ENCODE measurements around the gene OAS1.

OAS1 gene

DNA sequence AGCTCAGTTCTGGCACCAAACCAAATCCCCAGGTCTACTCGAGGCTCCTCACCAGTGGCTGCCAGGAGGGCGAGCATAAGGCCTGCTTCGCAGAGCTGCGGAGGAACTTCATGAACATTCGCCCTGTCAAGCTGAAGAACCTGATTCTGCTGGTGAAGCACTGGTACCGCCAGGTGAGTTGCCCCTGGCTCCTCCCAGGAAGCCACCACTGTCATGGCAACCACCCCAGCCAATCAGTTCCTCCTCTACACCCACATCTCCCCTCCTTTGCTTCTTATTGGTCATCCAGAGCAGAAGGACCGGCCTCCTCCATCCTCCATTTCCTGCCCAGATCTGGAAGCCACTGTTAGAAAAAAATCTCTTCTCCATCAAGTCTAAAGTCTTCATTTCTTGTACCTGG lies 54.3 kb downstream of the OAS1 start:
- no peaks in the 10 kb centered on the region for H3K4me1 ChIP-seq (ENCODE audit: control insufficient read depth, insufficient read depth, low read length)
- CTCF ChIA-PET = interaction anchor here (2.4 kb wide), 1 partner anchor 32 kb away, joined by 8 read pairs; no protein-coding TSS in a partner anchor
- H3K4me3 ChIP-seq (ENCODE audit: low read depth, low read length) = no peak overlapping the region
- H3K36me3 ChIP-seq (ENCODE audit: control insufficient read depth in 2 of 2, insufficient read depth in 1 of 2, low read length in 2 of 2) = peaks cover 0 to 14% of the 10 kb centered on the region in 2 experiments; a peak in 1 of 3 replicates
- TF ChIP-seq SP3 (tag by site-specific recombination; IDR thresholded peaks at IDR 0.05) (no peak), ZNF416 (tag by site-specific recombination; IDR thresholded peaks at IDR 0.05) (no peak), ZSCAN16 (tag by site-specific recombination; IDR thresholded peaks at IDR 0.05) (no peak), PRDM2 (tag by site-specific recombination; IDR thresholded peaks at IDR 0.05; ENCODE audit: borderline replicate concordance) (no peak), ZNF621 (tag by site-specific recombination; IDR thresholded peaks at IDR 0.05) (no peak), ZNF501 (tag by site-specific recombination; IDR thresholded peaks at IDR 0.05) (no peak), ZEB2 (tag by site-specific recombination; IDR thresholded peaks at IDR 0.05) (no peak), ZNF514 (tag by site-specific recombination; IDR thresholded peaks at IDR 0.05) (no peak), ZNF626 (tag by site-specific recombination; IDR thresholded peaks at IDR 0.05) (no peak), ZNF157 (tag by site-specific recombination; IDR thresholded peaks at IDR 0.05) (no peak)
- TF ChIP-seq, protein P1, sequence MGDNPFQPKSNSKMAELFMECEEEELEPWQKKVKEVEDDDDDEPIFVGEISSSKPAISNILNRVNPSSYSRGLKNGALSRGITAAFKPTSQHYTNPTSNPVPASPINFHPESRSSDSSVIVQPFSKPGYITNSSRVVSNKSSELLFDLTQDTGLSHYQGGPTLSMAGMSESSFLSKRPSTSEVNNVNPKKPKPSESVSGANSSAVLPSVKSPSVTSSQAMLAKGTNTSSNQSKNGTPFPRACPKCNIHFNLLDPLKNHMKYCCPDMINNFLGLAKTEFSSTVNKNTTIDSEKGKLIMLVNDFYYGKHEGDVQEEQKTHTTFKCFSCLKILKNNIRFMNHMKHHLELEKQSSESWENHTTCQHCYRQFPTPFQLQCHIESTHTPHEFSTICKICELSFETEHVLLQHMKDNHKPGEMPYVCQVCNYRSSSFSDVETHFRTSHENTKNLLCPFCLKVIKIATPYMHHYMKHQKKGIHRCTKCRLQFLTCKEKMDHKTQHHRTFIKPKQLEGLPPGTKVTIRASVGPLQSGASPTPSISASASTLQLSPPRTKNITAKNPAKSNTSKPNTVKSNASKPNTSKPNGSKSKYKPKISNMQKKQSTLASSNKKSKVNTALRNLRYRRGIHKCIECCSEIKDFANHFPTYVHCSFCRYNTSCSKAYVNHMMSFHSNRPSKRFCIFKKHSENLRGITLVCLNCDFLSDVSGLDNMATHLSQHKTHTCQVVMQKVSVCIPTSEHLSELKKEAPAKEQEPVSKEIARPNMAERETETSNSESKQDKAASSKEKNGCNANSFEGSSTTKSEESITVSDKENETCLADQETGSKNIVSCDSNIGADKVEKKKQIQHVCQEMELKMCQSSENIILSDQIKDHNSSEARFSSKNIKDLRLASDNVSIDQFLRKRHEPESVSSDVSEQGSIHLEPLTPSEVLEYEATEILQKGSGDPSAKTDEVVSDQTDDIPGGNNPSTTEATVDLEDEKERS (tag by site-specific recombination; IDR thresholded peaks at IDR 0.05) = no peak
- TF ChIP-seq, protein P2, sequence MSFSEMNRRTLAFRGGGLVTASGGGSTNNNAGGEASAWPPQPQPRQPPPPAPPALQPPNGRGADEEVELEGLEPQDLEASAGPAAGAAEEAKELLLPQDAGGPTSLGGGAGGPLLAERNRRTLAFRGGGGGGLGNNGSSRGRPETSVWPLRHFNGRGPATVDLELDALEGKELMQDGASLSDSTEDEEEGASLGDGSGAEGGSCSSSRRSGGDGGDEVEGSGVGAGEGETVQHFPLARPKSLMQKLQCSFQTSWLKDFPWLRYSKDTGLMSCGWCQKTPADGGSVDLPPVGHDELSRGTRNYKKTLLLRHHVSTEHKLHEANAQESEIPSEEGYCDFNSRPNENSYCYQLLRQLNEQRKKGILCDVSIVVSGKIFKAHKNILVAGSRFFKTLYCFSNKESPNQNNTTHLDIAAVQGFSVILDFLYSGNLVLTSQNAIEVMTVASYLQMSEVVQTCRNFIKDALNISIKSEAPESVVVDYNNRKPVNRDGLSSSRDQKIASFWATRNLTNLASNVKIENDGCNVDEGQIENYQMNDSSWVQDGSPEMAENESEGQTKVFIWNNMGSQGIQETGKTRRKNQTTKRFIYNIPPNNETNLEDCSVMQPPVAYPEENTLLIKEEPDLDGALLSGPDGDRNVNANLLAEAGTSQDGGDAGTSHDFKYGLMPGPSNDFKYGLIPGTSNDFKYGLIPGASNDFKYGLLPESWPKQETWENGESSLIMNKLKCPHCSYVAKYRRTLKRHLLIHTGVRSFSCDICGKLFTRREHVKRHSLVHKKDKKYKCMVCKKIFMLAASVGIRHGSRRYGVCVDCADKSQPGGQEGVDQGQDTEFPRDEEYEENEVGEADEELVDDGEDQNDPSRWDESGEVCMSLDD (tag by site-specific recombination; IDR thresholded peaks at IDR 0.05) = no peak
- H3K27ac ChIP-seq (ENCODE audit: extremely low read depth, low read depth, low read length) = no peak overlapping the region
- POLR2A ChIA-PET = no interaction called here
- no peaks in the 10 kb centered on the region; the same call in 1 of the 2 replicates for H3K9me3 ChIP-seq (ENCODE audit: control insufficient read depth, insufficient read depth, low read depth, low read length)

GRCh38 chr12:112961536-112961935 lies 54.8 kb downstream of the OAS1 start:
- CTCF ChIA-PET = interaction anchor here (2.4 kb wide), 1 partner anchor 31 kb away, joined by 8 read pairs; no protein-coding TSS in a partner anchor
- H3K27ac ChIP-seq (ENCODE audit: extremely low read depth, low read depth, low read length) = no peak overlapping the region
- H3K4me1 ChIP-seq (ENCODE audit: control insufficient read depth, insufficient read depth, low read length) = no peaks in the 10 kb centered on the region
- no peaks in the 10 kb centered on the region; the same call in 1 of the 2 replicates for H3K9me3 ChIP-seq (ENCODE audit: control insufficient read depth, insufficient read depth, low read depth, low read length)
- no peak for TF ChIP-seq ZSCAN16 (tag by site-specific recombination; IDR thresholded peaks at IDR 0.05)
- TF ChIP-seq, protein P3, sequence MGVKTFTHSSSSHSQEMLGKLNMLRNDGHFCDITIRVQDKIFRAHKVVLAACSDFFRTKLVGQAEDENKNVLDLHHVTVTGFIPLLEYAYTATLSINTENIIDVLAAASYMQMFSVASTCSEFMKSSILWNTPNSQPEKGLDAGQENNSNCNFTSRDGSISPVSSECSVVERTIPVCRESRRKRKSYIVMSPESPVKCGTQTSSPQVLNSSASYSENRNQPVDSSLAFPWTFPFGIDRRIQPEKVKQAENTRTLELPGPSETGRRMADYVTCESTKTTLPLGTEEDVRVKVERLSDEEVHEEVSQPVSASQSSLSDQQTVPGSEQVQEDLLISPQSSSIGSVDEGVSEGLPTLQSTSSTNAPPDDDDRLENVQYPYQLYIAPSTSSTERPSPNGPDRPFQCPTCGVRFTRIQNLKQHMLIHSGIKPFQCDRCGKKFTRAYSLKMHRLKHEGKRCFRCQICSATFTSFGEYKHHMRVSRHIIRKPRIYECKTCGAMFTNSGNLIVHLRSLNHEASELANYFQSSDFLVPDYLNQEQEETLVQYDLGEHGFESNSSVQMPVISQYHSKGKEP (tag by site-specific recombination; IDR thresholded peaks at IDR 0.05) = no peak
- TF ChIP-seq REPIN1 (tag by site-specific recombination; IDR thresholded peaks at IDR 0.05; ENCODE audit: low read depth) = no peak
- no peak for TF ChIP-seq GLIS1 (tag by site-specific recombination; IDR thresholded peaks at IDR 0.05)
- TF ChIP-seq ZNF785 (tag by site-specific recombination; IDR thresholded peaks at IDR 0.05) = no peak
- no peak for TF ChIP-seq ZNF529 (tag by site-specific recombination; IDR thresholded peaks at IDR 0.05; ENCODE audit: insufficient replicate concordance)
- POLR2A ChIA-PET = no interaction called here
- H3K36me3 ChIP-seq (ENCODE audit: control insufficient read depth in 2 of 2, insufficient read depth in 1 of 2, low read length in 2 of 2) = peaks cover 0 to 14% of the 10 kb centered on the region in 2 experiments; a peak in 1 of 3 replicates
- H3K4me3 ChIP-seq (ENCODE audit: low read depth, low read length) = no peak overlapping the region
